Measurements from ENCODE around the gene TNF. TPM values are rescaled to one million over a fixed set of nuclear protein-coding genes. Genes with fewer than 3 reads are reported as not detected.

The TNF gene
- total RNA-seq, 1 donor from 2014 or later = 1.2 TPM

GRCh38 chr6:31530659-31531058 is 44.7 kb upstream of the TNF start:
- H3K9me3 Mint-ChIP-seq (ENCODE audit: unreplicated experiment) = no peaks in the 10 kb centered on the region
- peaks cover 11% of the 10 kb centered on the region for H3K36me3 Mint-ChIP-seq (ENCODE audit: low read depth, unreplicated experiment)
- H3K27ac Mint-ChIP-seq (ENCODE audit: unreplicated experiment) = no peak overlapping the region
- TF ChIP-seq EZH2 (IDR thresholded peaks at IDR 0.05; ENCODE audit: insufficient read depth, low read length) = no peak
- TF ChIP-seq, protein P1, sequence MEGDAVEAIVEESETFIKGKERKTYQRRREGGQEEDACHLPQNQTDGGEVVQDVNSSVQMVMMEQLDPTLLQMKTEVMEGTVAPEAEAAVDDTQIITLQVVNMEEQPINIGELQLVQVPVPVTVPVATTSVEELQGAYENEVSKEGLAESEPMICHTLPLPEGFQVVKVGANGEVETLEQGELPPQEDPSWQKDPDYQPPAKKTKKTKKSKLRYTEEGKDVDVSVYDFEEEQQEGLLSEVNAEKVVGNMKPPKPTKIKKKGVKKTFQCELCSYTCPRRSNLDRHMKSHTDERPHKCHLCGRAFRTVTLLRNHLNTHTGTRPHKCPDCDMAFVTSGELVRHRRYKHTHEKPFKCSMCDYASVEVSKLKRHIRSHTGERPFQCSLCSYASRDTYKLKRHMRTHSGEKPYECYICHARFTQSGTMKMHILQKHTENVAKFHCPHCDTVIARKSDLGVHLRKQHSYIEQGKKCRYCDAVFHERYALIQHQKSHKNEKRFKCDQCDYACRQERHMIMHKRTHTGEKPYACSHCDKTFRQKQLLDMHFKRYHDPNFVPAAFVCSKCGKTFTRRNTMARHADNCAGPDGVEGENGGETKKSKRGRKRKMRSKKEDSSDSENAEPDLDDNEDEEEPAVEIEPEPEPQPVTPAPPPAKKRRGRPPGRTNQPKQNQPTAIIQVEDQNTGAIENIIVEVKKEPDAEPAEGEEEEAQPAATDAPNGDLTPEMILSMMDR (IDR thresholded peaks at IDR 0.05; ENCODE audit: insufficient read depth, low read depth, low read length) = no peak
- Histone ChIP-seq H3K4me3 (ENCODE audit: insufficient read depth, low read depth, low read length) (no peak overlapping the region), H3K4me1 (ENCODE audit: insufficient read depth, low read length) (peaks cover 7% of the 10 kb centered on the region), H3K9ac (ENCODE audit: low read length) (no peak overlapping the region), H2AFZ (ENCODE audit: low read depth, low read length) (no peak overlapping the region), H4K20me1 (ENCODE audit: insufficient read depth, low read length) (peaks cover 80% of the 10 kb centered on the region), H3K4me2 (ENCODE audit: low read length) (no peak overlapping the region), H3K27ac (ENCODE audit: low read depth, low read length) (no peak overlapping the region), H3K27me3 (ENCODE audit: insufficient read depth, low read length) (no peaks in the 10 kb centered on the region), H3K36me3 (ENCODE audit: insufficient read depth, low read length) (peaks cover 50% of the 10 kb centered on the region), H3K79me2 (ENCODE audit: insufficient read depth, low read length) (peaks cover 27% of the 10 kb centered on the region), H3K9me3 (ENCODE audit: insufficient read depth, low read depth, low read length) (no peaks in the 10 kb centered on the region)
- H3K4me1 Mint-ChIP-seq (ENCODE audit: low read depth, unreplicated experiment) = peaks cover 8% of the 10 kb centered on the region
- no peak for DNase-seq (ENCODE audit: low read depth)
- H3K27me3 Mint-ChIP-seq (ENCODE audit: low read depth, unreplicated experiment) = no peaks in the 10 kb centered on the region
- H3K4me3 Mint-ChIP-seq (ENCODE audit: unreplicated experiment) = no peak overlapping the region
- no peak for FAIRE-seq

GRCh38 chr6:31531162-31531561 is 44.2 kb upstream of the TNF start:
- Mint-ChIP-seq H3K4me3 (ENCODE audit: unreplicated experiment) (no peak overlapping the region), H3K4me1 (ENCODE audit: low read depth, unreplicated experiment) (peaks cover 8% of the 10 kb centered on the region), H3K27ac (ENCODE audit: unreplicated experiment) (no peak overlapping the region), H3K36me3 (ENCODE audit: low read depth, unreplicated experiment) (peaks cover 15% of the 10 kb centered on the region), H3K27me3 (ENCODE audit: low read depth, unreplicated experiment) (no peaks in the 10 kb centered on the region), H3K9me3 (ENCODE audit: unreplicated experiment) (no peaks in the 10 kb centered on the region)
- no peak overlapping the region for H2AFZ ChIP-seq (ENCODE audit: low read depth, low read length)
- H4K20me1 ChIP-seq (ENCODE audit: insufficient read depth, low read length) = peaks cover 80% of the 10 kb centered on the region
- no peak overlapping the region for H3K4me3 ChIP-seq (ENCODE audit: insufficient read depth, low read depth, low read length)
- H3K4me2 ChIP-seq (ENCODE audit: low read length) = no peak overlapping the region
- H3K79me2 ChIP-seq (ENCODE audit: insufficient read depth, low read length) = peaks cover 32% of the 10 kb centered on the region
- H3K9ac ChIP-seq (ENCODE audit: low read length) = no peak overlapping the region
- H3K4me1 ChIP-seq (ENCODE audit: insufficient read depth, low read length) = peaks cover 2% of the 10 kb centered on the region
- TF ChIP-seq, protein P1 (IDR thresholded peaks at IDR 0.05; ENCODE audit: insufficient read depth, low read depth, low read length) = no peak
- no peak for TF ChIP-seq EZH2 (IDR thresholded peaks at IDR 0.05; ENCODE audit: insufficient read depth, low read length)
- no peak overlapping the region for H3K27ac ChIP-seq (ENCODE audit: low read depth, low read length)
- FAIRE-seq (no peak), DNase-seq (ENCODE audit: low read depth) (no peak)
- H3K9me3 ChIP-seq (ENCODE audit: insufficient read depth, low read depth, low read length) = no peaks in the 10 kb centered on the region
- no peaks in the 10 kb centered on the region for H3K27me3 ChIP-seq (ENCODE audit: insufficient read depth, low read length)
- peaks cover 55% of the 10 kb centered on the region for H3K36me3 ChIP-seq (ENCODE audit: insufficient read depth, low read length)

DNA sequence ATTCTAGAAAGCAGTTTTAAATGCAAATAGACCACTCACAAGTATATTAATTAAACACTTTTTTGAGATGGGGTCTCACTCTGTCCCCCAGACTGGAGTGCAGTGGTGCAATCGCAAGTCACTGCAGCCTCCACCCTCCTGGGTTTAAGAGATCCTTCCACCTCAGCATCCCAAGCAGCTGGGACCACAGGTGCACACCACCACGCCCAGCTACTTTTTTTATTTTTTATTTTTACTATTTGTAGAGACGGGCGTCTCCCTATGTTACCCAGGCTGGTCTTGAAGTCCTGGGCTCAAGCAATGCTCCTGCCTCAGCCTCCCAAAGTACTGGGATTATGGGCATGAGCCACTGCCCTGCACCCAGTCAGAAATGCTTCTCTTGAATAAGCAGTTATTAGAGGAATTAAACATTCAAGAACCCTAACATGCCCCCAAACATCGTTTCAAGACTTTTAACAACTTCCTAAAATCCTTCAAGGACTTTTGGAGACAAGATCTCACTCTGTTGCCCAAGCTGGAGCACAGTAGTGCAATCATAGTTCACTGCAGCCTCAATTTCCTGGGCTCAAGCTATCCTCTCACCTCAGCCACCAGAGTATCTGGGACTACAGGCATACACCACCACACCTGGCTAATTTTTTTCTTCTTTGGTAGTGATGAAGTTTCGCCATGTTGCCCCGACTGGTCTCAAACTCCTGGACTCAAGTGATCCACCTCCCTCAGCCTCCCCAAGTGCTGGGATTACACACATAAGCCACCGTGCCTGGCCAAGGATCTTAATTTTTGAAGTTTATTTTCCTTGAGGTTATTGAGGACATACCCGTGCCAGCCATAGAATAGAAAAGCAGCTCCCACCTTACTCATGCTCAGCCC is 43.4 kb upstream of the TNF start:
- Mint-ChIP-seq H3K4me3 (ENCODE audit: unreplicated experiment) (no peak overlapping the region), H3K4me1 (ENCODE audit: low read depth, unreplicated experiment) (peaks cover 5% of the 10 kb centered on the region), H3K27me3 (ENCODE audit: low read depth, unreplicated experiment) (no peaks in the 10 kb centered on the region), H3K36me3 (ENCODE audit: low read depth, unreplicated experiment) (peaks cover 15% of the 10 kb centered on the region), H3K27ac (ENCODE audit: unreplicated experiment) (no peak overlapping the region), H3K9me3 (ENCODE audit: unreplicated experiment) (no peaks in the 10 kb centered on the region)
- Histone ChIP-seq H3K79me2 (ENCODE audit: insufficient read depth, low read length) (peaks cover 40% of the 10 kb centered on the region), H3K27ac (ENCODE audit: low read depth, low read length) (no peak overlapping the region), H3K4me2 (ENCODE audit: low read length) (no peak overlapping the region), H3K4me1 (ENCODE audit: insufficient read depth, low read length) (no peaks in the 10 kb centered on the region), H3K4me3 (ENCODE audit: insufficient read depth, low read depth, low read length) (no peak overlapping the region), H3K9me3 (ENCODE audit: insufficient read depth, low read depth, low read length) (no peaks in the 10 kb centered on the region), H3K36me3 (ENCODE audit: insufficient read depth, low read length) (peaks cover 62% of the 10 kb centered on the region), H2AFZ (ENCODE audit: low read depth, low read length) (no peak overlapping the region), H3K27me3 (ENCODE audit: insufficient read depth, low read length) (no peaks in the 10 kb centered on the region), H4K20me1 (ENCODE audit: insufficient read depth, low read length) (peaks cover 88% of the 10 kb centered on the region), H3K9ac (ENCODE audit: low read length) (no peak overlapping the region)
- DNase-seq (ENCODE audit: low read depth) (no peak), FAIRE-seq (no peak)
- TF ChIP-seq, protein P1 (IDR thresholded peaks at IDR 0.05; ENCODE audit: insufficient read depth, low read depth, low read length) = no peak
- no peak for TF ChIP-seq EZH2 (IDR thresholded peaks at IDR 0.05; ENCODE audit: insufficient read depth, low read length)

Measured in astrocyte (in vitro differentiated cells and primary cell).